ENCODE measurements around the gene YBEY.

DNA sequence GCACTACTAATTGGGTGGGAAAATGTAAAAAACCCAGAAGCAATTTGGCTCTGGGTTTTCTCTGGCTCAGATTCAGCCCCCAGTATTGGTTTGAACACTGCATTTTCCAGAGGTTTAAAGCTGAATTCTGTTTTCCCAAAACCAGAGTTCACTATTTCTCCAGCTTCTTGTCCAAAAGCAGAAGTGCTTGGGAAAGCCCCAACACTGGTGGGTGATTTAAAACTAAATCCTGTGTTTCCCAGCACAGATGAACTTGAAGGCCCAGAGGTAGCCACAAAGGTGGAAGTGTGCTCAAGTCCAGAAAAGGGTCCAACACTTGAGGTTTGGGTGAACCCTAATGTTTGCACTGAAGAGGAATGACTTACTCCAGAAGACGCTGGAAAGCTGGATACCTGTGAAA is 1.4 kb upstream of the YBEY start:
- TF ChIP-seq, protein P1, sequence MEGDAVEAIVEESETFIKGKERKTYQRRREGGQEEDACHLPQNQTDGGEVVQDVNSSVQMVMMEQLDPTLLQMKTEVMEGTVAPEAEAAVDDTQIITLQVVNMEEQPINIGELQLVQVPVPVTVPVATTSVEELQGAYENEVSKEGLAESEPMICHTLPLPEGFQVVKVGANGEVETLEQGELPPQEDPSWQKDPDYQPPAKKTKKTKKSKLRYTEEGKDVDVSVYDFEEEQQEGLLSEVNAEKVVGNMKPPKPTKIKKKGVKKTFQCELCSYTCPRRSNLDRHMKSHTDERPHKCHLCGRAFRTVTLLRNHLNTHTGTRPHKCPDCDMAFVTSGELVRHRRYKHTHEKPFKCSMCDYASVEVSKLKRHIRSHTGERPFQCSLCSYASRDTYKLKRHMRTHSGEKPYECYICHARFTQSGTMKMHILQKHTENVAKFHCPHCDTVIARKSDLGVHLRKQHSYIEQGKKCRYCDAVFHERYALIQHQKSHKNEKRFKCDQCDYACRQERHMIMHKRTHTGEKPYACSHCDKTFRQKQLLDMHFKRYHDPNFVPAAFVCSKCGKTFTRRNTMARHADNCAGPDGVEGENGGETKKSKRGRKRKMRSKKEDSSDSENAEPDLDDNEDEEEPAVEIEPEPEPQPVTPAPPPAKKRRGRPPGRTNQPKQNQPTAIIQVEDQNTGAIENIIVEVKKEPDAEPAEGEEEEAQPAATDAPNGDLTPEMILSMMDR (IDR thresholded peaks at IDR 0.05): no peak
- TF ChIP-seq EP300 (IDR thresholded peaks at IDR 0.05): no peak

Data from sigmoid colon (tissue), 4 donors.